IMR-90 (cell line): ENCODE results near the gene AKIP1. TPM values are rescaled to one million over a fixed set of nuclear protein-coding genes. Genes with fewer than 3 reads are reported as not detected.
A peak's percentile ranks its signal among the peaks of the same experiment; 100 is the strongest.

Experiments
- ATAC-seq: fragments of 200-7000 bp; cut with Tn5 transposase; 2 replicates; pipeline ENCODE4 v1.9.1; 2020; ENCODE audit warnings: low read depth, mild to moderate bottlenecking, moderate library complexity
- BruUV-seq: library from RNA; stranded (reverse); fragments of 400-500 nt; replicated peaks from 2 replicates; lab custom pipeline; 2021; lab: Mats Ljungman, UMichigan
- CTCF ChIA-PET: fragments of 300-600 bp; formaldehyde crosslinking; extraction: SDS; loops from one replicate; lab custom pipeline; 2021; ENCODE audit warnings: antibody characterized with exemption; lab: Yijun Ruan, JAX
- POLR2A ChIA-PET: fragments of 300-600 bp; sonication (Branson Sonifier 250); formaldehyde crosslinking; loops from one replicate; lab custom pipeline; 2022; ENCODE audit warnings: antibody characterized with exemption; ENCODE audit not compliant: unreplicated experiment; lab: Charles Lee
- DNase-seq: peaks from one replicate; pipeline ENCODE4 v3.0.0; 2013
- H2AFZ ChIP-seq: replicated peaks from 2 replicates; pipeline ENCODE3; 2013; ENCODE audit warnings: low read length, mild to moderate bottlenecking; ENCODE audit not compliant: poor library complexity
- H2AK5ac ChIP-seq: 2 replicates; pipeline ENCODE4 v1.6.1; 2013; ENCODE audit warnings: low read depth, low read length, inconsistent platforms
- H2AK9ac ChIP-seq: replicated peaks from 2 replicates; pipeline ENCODE3; 2013; ENCODE audit warnings: mild to moderate bottlenecking, low read depth, low read length, moderate library complexity; ENCODE audit not compliant: poor library complexity
- H2BK120ac ChIP-seq: 2 replicates; pipeline ENCODE4 v1.6.1; 2013; ENCODE audit warnings: low read depth, low read length, inconsistent platforms
- H2BK15ac ChIP-seq: 3 replicates; pipeline ENCODE4 v1.6.1; 2013; ENCODE audit warnings: low read depth, low read length, inconsistent platforms
- H2BK20ac ChIP-seq: 2 replicates; pipeline ENCODE4 v1.6.1; 2013; ENCODE audit warnings: low read depth, mild to moderate bottlenecking, inconsistent platforms, low read length, moderate library complexity
- H2BK5ac ChIP-seq: 2 replicates; pipeline ENCODE4 v1.6.1; 2013; ENCODE audit warnings: mild to moderate bottlenecking, low read depth, low read length, inconsistent platforms; ENCODE audit not compliant: poor library complexity, severe bottlenecking
- H3K14ac ChIP-seq: replicated peaks from 2 replicates; pipeline ENCODE4 v1.6.1; 2013; ENCODE audit warnings: low read depth, low read length, inconsistent platforms
- H3K18ac ChIP-seq: 2 replicates; pipeline ENCODE4 v1.6.1; 2013; ENCODE audit warnings: low read depth, low read length, control low read depth
- H3K23ac ChIP-seq: 2 replicates; pipeline ENCODE4 v1.6.1; 2013; ENCODE audit warnings: low read depth, low read length, inconsistent platforms
- H3K27ac ChIP-seq: 2 replicates; pipeline ENCODE4 v1.5.1; 2013; ENCODE audit warnings: mild to moderate bottlenecking, control low read depth, low read length; ENCODE audit not compliant: insufficient read depth
- H3K27me3 ChIP-seq: 2 replicates; pipeline ENCODE4 v1.6.1; 2013; ENCODE audit warnings: low read length; ENCODE audit not compliant: control insufficient read depth, insufficient read depth
- H3K36me3 ChIP-seq: 2 replicates; pipeline ENCODE4 v1.6.1; 2013; ENCODE audit warnings: low read length, mixed read lengths; ENCODE audit not compliant: control insufficient read depth, insufficient read depth
- H3K4ac ChIP-seq: 2 replicates; pipeline ENCODE4 v1.6.1; 2013; ENCODE audit warnings: low read depth, low read length, inconsistent platforms
- H3K4me1 ChIP-seq: 2 replicates; pipeline ENCODE4 v1.6.1; 2013; ENCODE audit warnings: low read length, mixed read lengths; ENCODE audit not compliant: control insufficient read depth, insufficient read depth
- H3K4me2 ChIP-seq: 2 replicates; pipeline ENCODE4 v1.6.1; 2013; ENCODE audit warnings: low read depth, mild to moderate bottlenecking, control low read depth, low read length, moderate library complexity
- H3K4me3 ChIP-seq: 2 replicates; pipeline ENCODE4 v1.5.1; 2013; ENCODE audit warnings: low read depth, mild to moderate bottlenecking, control low read depth, low read length, moderate library complexity; ENCODE audit not compliant: insufficient read depth
- H3K56ac ChIP-seq: 2 replicates; pipeline ENCODE4 v1.6.1; 2013; ENCODE audit warnings: low read length, inconsistent platforms; ENCODE audit not compliant: insufficient read depth; ENCODE audit errors: extremely low read depth
- H3K79me1 ChIP-seq, 2 experiments: 2 replicates each; pipeline ENCODE4 v1.6.1; 2013; ENCODE audit warnings: low read length in 2 of 2, inconsistent platforms in 1 of 2, low read depth in 1 of 2
- H3K9ac ChIP-seq: 2 replicates; pipeline ENCODE4 v1.6.1; 2013; ENCODE audit warnings: low read depth, low read length, control low read depth
- H3K9me1 ChIP-seq: 2 replicates; pipeline ENCODE4 v1.6.1; 2013; ENCODE audit warnings: low read length, inconsistent platforms; ENCODE audit not compliant: insufficient read depth
- H3K9me3 ChIP-seq: 2 replicates; pipeline ENCODE4 v1.6.1; 2013; ENCODE audit warnings: low read length; ENCODE audit not compliant: control insufficient read depth, insufficient read depth
- H4K20me1 ChIP-seq: 2 replicates; pipeline ENCODE4 v1.6.1; 2013; ENCODE audit warnings: low read length, inconsistent platforms; ENCODE audit not compliant: insufficient read depth
- H4K5ac ChIP-seq: 2 replicates; pipeline ENCODE4 v1.6.1; 2013; ENCODE audit warnings: mild to moderate bottlenecking, low read depth, low read length, control low read depth
- H4K8ac ChIP-seq, 2 experiments: 2 replicates each; pipeline ENCODE4 v1.6.1; 2013; ENCODE audit warnings: low read depth in 2 of 2, low read length in 2 of 2, control low read depth in 1 of 2, inconsistent platforms in 1 of 2
- H4K91ac ChIP-seq: 2 replicates; pipeline ENCODE4 v1.6.1; 2013; ENCODE audit warnings: low read depth, low read length, inconsistent platforms; ENCODE audit not compliant: insufficient read depth
- CHD1 ChIP-seq: IDR thresholded peaks from 2 replicates; pipeline ENCODE4 v1.6.1; 2012; ENCODE audit warnings: low read depth, low read length, improper control_type of control experiment
- FOS ChIP-seq: fragments of 150-350 bp; IDR thresholded peaks from 2 replicates; pipeline ENCODE4 v1.6.1; 2016; ENCODE audit warnings: low read depth, low read length
- MAFK ChIP-seq: IDR thresholded peaks from 2 replicates; pipeline ENCODE4 v1.6.1; 2012; ENCODE audit warnings: low read depth, low read length, improper control_type of control experiment
- POLR2A ChIP-seq: IDR thresholded peaks from 2 replicates; pipeline ENCODE4 v1.6.1; 2012; ENCODE audit warnings: mild to moderate bottlenecking, low read depth, low read length
- RCOR1 ChIP-seq: IDR thresholded peaks from 2 replicates; pipeline ENCODE4 v1.6.1; 2012; ENCODE audit warnings: mild to moderate bottlenecking, low read length, improper control_type of control experiment; ENCODE audit not compliant: insufficient replicate concordance
- WGBS, 2 experiments: methylation state at CpG; one replicate each; pipeline versions ENCODE4 v1.1.5 to v1.1.7; 2013; ENCODE audit warnings: missing lambda C conversion rate in 2 of 2; ENCODE audit not compliant: insufficient read length in 1 of 2; ENCODE audit errors: extremely low coverage in 2 of 2; 5-methylcytosine and 5-hydroxymethylcytosine counted together
- dilution Hi-C: fragments of 300-500 bp; cut with HindIII; formaldehyde crosslinking; loops from one replicate; pipeline ENCODE4 v1.14.3; 2018; ENCODE audit warnings: low sequenced_read_pairs; ENCODE audit not compliant: unreplicated experiment
- in situ Hi-C: fragments of 300-500 bp; cut with MboI; formaldehyde crosslinking; loops from 3 replicates; pipeline ENCODE4 v1.14.3; 2019; ENCODE audit warnings: low sequenced_read_pairs, inconsistent platforms, mixed read lengths
- intact Hi-C: fragments of 100-400 bp; cut with micrococcal nuclease; formaldehyde crosslinking; loops from 2 replicates; pipeline ENCODE4 v1.10.0; 2022
- polyA plus RNA-seq, 3 experiments: library from polyadenylated mRNA; depleted of rRNA; stranded (reverse); fragments of >200 nt; gene quantifications; 2 replicates each; pipeline ENCODE4 v1.2.3, GENCODE V29; 2012; ENCODE audit warnings: low replicate concordance in 1 of 3
- total RNA-seq: library from RNA; depleted of rRNA; stranded (reverse); fragments of >200 nt; gene quantifications from 2 replicates; pipeline ENCODE4 v1.2.3, GENCODE V29; 2012

The AKIP1 gene
- total and polyA plus RNA-seq, 2 of the 4 experiments (the other 2 are of a cell fraction): 33.9 to 36.0 TPM

GRCh38 chr11:8863838-8864237, 47.2 kb upstream of the AKIP1 start:
- H2BK20ac ChIP-seq: 0 out of 2 replicates have a peak overlapping the region, but pooled peaks have one; percentile 9
- no peak overlapping the region for H3K9ac ChIP-seq
- POLR2A ChIA-PET: interaction anchor here (0.5 kb wide), 1 partner anchor 164 kb away, joined by 3 read pairs; no protein-coding TSS in a partner anchor
- H2AK5ac ChIP-seq: peak overlapping the region; percentile 56; the same call in 1 of the 2 replicates
- dilution Hi-C loops: no loop called here
- 0 out of 2 replicates have a peak overlapping the region, but pooled peaks have one; percentile 34 for H3K4ac ChIP-seq
- no peak overlapping the region for H2AK9ac ChIP-seq
- DNase-seq (peak; percentile 78), ATAC-seq (peak; percentile 84)
- H3K9me3 ChIP-seq: no peaks in the 10 kb centered on the region
- TF ChIP-seq CHD1 (no peak), FOS (peak; percentile 42; the same call in 1 of the 2 replicates), RCOR1 (no peak), POLR2A (no peak), MAFK (0 out of 2 replicates have a peak, but pooled peaks have one; percentile 2)
- H2BK120ac ChIP-seq: peak overlapping the region; percentile 22; the same call in 1 of the 2 replicates
- no peak overlapping the region for H3K4me3 ChIP-seq
- H3K18ac ChIP-seq: peak overlapping the region; percentile 83; the same call in 1 of the 2 replicates
- WGBS, 2 experiments: no CpG with 5 or more reads among the region's 1 CpG
- BruUV-seq: no TSS peak
- H3K4me2 ChIP-seq: peak overlapping the region; percentile 88
- CTCF ChIA-PET: interaction anchor here (0.7 kb wide), 1 partner anchor 9 kb away, joined by 3 read pairs; no protein-coding TSS in a partner anchor
- 0 out of 2 replicates have a peak overlapping the region, but pooled peaks have one; percentile 62 for H3K14ac ChIP-seq
- peak overlapping the region; percentile 26; the same call in 1 of the 2 replicates for H3K56ac ChIP-seq
- no peak overlapping the region for H3K23ac ChIP-seq
- H3K4me1 ChIP-seq: peaks cover 20% of the 10 kb centered on the region
- no peak overlapping the region; the same call in 1 of the 2 replicates for H4K91ac ChIP-seq
- H2BK15ac ChIP-seq: no peak overlapping the region
- no peak overlapping the region for H4K5ac ChIP-seq
- peaks cover 44% of the 10 kb centered on the region; the same call in 1 of the 2 replicates for H4K20me1 ChIP-seq
- peaks cover 33 to 70% of the 10 kb centered on the region in 2 experiments for H3K79me1 ChIP-seq
- intact Hi-C loops: loop anchor here (2.0 kb wide), 1 partner anchor 23 kb away; no protein-coding TSS in a partner anchor
- in situ Hi-C loops: no loop called here
- peak overlapping the region; percentile 67 for H2BK5ac ChIP-seq
- H3K27ac ChIP-seq: peak overlapping the region; percentile 45; the same call in 1 of the 2 replicates
- H2AFZ ChIP-seq: no peak overlapping the region
- H3K9me1 ChIP-seq: peaks cover 22% of the 10 kb centered on the region
- no peaks in the 10 kb centered on the region for H3K27me3 ChIP-seq
- H4K8ac ChIP-seq: 0 out of 4 replicates have a peak overlapping the region, but pooled peaks of 1 of the 2 experiments have one; percentile 22
- H3K36me3 ChIP-seq: no peaks in the 10 kb centered on the region
